Measurements from ENCODE around the gene IPCEF1.

GRCh38 chr6:154277629-154278017 is 79.0 kb downstream of the IPCEF1 start:
- no peak for TF ChIP-seq CTCF (IDR thresholded peaks at IDR 0.05)
- TF ChIP-seq POLR2A (IDR thresholded peaks at IDR 0.05): no peak
